NK-92 (cell line): Measurements from ENCODE around the gene WDR3.
"Not testable (repeated sequence)": the region's sequence is repeated elsewhere in the genome, so short reads cannot be mapped to it uniquely, and the experiment has no call there.

ENCODE experiments used
- DNase-seq: peaks from one replicate; lab custom pipeline; 2025; ENCODE audit not compliant: unreplicated experiment; lab: John Stamatoyannopoulos, UW

Gene WDR3

DNA sequence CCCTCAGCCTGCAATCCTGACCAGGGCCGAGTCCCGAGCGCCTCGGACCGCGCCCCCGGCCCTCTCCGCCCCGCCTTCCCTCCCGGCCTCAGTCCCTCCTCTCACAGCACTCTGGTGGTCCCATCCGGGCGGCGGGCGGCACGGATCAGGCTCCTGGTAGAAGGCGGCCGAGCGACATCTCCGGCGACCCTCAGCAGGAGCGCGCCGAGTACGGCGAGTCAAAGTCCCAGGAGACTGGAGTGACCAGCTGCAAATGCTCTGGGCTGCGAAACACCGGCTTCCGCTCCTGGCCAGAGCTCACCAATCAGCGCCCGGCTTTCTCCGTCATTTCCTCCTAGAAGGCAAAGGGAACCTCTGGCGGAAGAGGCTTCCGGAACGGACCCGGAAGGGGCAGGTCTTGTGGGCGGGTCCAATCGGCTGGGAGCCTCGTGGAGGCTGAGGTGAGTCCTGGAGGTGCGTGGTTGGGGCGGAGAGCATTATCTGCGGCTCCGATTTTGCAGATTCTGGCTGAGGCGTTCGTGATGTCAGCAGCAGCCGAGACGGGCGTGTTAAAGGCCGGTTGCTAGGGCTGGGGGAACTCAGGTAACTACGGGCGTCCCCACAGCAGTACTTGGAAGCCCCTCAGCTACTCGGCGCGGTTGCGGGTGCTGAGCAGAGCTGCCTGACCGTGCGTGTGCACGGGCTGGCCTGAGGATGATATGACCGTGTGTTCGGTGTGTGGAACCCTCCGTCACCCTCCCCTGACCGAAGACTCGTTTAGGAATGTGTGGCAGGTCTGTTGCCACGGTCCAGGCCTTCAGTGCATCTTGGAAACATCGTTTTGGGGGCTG is at the start of gene WDR3, which contains the start of gene GDAP2:
Gene WDR3 (plus strand): TSS at position 397 of the 830 bp plus-strand sequence. CDS start 3,581 bp downstream, outside the sequence.
Gene GDAP2 (minus strand): TSS at position 279 of the 830 bp plus-strand sequence. CDS start 9,264 bp downstream, outside the sequence.
- DNase-seq, result peak; percentile 88

DNA sequence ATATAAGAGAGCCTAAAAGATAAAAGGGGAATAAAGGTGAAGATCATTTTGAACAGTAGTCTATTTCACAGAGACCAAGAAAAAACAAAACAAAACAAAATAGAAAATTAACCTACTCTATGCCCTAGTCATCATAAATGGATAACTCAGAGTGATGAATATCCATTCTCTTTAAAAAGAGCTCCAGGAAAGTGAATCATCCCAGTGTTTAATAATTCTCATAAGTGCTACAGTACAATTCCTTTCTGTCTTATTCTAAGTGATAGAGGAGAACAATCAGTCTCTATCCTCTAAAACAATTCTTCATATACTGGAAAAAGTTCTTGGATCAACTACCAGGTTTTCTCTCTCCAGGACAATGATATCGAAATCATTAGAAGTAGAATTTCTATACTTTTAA is 45.9 kb upstream of the WDR3 start:
- no peak for DNase-seq

DNA sequence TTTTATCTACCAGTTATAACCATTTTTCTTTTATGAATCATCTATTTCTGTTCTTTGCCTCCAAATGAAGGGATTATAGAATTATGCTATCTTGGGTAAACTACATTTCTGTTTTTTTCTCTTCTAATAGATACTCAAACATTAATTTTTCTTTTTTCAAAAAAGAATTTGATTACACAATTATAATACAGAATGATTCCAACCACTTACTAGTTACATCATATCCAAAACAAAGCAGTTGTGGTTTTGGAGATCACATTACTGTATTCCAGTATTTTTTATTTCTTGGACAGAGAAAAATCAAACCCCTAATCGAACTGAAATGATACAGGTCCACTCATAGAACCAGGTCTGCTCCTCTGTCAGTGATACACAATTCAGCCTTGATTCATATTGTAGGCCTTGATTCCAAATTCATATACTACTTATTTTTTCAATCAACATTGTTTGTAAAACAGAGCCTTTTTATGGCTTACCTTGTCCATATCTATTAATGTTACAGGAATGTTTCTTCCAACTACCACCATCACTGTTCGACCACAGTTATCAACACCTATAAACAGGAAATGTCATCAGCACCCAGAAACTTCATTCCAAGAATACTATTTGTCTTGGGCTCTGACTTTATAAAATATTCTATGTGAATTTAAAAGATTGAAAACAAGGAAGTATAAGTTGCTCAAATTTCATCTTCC is 43.3 kb upstream of the WDR3 start:
- no peak for DNase-seq

DNA sequence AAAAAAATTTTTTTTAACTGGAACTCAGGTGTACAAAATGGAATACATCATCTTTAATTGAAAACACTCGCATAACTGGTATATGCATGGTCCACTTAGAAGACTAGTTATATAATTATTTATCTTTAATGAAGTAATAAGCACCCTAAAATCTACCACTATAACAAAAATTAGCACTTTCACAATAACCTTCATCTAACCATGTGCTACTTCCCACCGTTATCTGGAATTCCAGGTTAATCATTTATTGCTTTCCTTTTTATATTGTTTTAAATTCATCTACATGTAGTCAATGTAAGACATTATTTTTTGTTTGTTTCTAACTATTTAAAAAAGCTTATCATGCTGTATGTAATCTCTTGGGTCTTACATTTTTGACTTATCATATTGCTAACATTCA is 39.1 kb upstream of the WDR3 start:
- DNase-seq, result no peak

DNA sequence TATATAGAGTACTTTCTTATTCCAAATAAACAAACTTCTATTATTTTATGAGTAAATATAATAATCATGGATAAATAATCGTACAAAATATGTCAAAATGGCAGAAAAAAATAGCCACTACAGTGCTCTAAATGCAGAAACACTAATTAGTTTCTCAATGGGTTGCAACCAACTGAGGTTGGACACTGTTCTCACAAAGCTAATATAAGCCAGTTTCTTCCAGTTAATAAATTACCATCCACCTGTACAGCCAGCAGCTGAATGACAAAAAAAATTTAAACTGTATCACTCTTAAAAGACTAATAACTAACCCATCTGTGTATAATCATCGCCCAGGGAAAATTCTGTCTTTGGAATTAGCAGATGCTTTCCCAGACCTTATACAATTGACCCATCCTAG is 37.0 kb upstream of the WDR3 start:
- no peak for DNase-seq

DNA sequence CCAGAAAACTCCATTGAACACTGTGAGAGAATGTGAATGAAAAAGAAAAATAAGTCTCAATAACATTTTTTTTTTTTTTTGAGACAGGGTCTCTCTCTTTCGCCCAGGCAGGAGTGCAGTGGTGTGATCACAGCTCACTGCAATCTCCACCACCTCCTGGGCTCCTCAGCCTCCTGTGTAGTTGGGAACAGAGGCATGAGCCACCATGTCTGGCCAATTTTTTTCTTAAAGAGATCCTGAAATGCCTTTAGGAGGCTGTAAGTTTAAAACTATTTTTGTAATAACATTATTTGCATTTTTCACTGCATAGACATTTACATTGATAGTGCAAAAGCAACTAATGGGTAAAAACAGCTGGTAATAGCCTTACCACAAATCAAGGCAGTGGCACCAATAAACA is 35.5 kb upstream of the WDR3 start:
- no peak for DNase-seq

DNA sequence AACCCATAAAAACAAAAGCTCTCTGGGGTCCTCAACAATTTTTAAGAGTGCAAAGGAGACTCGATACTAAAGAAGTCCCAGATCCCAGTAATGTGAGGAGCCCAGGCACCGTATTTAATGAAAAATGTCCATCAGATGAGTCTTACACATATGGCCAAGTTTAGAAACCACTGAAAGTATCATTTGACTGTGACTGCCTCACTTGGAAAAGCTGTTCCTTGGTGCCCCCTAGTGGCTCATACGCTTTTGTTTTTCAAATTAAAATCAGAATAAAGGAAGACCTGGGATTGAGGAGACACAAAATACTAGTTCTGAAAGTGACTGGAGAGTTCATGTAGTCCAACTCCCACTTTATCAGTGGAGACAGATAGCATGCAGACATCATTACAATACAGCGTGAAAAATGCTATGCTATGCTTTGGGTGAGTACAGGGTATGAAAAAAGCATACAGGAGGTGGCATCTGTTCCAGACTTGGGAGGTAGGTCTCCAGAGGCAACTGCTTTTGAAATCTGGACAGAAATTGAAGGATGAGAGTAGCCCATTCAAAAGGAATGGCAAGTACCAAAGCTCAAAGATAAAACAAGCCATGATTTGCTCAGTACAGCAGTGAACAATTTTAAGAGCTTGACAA is 33.9 kb upstream of the WDR3 start:
- DNase-seq, result no peak

DNA sequence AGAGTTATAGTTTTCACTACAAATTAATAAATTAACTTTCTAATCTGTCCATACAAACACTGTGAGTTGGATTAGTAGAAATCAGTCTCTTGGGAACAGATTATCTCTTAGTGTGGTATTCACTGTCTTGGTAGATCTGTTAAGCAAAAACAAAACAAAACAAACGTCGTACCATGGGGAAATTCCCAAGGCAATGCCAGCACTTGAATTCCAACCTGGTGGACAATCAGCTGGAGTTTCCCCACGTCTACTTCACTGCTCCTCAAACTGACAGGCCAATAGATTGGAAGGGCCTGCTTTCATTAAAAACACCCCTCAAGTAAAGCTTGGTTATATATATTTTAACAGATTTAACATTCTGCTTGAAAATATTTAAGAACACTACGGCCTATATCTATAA is 32.0 kb upstream of the WDR3 start:
- no peak for DNase-seq

DNA sequence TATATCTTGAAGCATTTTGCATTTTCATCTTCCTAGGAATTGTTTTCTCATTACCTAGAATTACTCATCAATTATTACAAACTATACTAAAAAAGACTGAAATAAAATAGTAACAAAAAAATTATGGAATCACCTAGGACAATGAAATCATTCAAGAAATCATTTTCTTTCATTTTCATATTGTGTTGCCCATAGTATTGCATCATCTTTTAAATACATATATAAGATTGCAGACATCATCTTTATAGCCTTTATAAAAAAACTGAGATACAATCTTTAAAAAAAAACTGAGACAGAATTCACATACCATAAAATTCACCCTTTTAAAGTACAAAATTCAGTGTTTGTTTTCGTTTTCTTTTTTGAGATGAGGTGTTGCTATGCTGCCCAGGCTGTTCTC is 29.7 kb upstream of the WDR3 start:
- DNase-seq, result no peak

DNA sequence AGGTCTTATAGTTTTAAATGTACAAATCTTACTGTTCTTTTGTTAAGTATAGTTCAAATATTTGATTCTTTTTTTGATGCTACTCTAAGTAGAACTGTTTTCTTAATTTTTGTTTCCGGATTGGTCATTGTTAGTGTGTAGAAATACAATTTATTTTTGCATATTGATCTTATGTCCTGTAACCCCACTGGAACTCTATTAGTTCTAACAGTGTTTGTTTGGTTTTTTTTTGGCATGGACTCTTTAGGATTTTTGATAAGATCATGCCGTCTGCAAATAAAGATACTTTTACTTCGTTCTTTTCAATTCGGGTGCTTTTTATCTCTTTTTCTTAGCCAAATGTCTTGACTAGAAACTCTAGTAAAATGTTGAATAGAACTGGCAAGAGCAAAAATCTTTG is 26.6 kb upstream of the WDR3 start:
- no peak for DNase-seq

DNA sequence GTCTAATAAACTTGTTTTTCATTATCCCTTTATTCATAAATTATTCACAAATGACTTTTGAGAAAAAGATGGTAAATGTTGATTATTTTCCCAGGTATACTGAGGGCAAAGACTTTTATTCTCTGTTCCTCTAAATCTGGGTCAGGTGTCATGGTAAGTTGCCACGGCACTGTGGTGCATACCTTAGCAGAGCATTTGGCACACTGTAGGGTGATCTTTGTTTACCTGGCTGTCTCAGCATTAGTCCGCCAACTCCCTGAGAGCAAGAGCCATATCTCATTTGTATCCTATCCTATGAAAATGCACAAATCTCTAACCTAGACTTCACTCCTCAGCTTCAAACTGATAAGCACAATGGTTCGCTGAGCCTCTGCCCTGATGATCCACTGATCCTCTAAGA is 25.1 kb upstream of the WDR3 start:
- DNase-seq, result no peak

DNA sequence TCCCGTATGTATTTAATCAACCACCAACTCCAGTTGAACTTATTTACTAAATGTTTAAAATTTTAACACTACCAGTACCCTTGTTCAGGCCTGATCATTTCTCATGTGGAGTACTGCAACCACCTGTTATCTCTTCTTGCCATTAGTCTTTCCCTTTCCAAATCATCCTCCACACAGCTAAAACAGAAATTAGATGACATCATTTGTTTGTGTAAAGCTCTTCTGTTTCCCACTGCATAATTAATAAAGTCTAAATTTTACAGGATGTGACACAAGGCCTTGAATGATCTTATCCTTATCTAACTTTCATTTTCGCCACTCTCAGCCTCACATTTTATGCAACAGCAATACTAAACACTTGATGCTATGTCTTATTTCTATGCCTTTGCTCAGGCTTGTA is 24.5 kb upstream of the WDR3 start:
- no peak for DNase-seq

DNA sequence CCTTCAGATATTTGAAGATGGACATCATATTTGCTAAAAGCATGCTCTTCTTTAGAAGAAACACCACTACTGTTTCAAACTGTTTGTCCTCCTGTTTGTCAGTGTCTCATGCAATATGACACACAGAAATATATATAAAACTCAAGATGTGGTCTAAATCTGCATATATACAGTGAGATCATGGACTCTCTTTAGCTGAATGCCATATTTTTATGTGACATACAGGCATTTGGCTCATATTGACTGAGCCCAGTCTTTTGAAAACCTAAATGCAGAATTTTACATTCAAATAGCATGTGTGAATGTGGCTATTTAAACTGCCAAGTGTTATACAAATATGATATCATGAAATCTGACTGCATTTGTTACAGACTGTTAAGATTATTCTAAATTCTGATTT is 18.5 kb upstream of the WDR3 start:
- DNase-seq, result no peak

DNA sequence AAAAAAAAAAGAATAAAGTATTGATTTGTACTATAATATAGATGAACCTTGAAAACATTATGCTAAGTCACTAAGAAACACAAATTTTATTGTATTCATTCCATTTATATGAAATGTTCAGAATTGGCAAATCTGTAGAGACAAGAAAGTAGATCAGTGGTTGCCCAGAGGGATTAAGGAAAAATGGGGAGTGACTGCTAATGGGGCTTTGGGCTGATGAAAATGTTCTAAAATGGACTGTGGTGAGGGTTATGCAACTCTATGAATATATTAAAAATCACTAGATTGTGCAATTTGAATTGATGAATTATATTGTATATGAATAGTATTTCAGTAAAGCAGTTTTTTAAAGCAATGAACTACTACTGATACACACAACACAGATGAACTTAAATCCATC is 10.2 kb upstream of the WDR3 start:
- DNase-seq, result no peak

DNA sequence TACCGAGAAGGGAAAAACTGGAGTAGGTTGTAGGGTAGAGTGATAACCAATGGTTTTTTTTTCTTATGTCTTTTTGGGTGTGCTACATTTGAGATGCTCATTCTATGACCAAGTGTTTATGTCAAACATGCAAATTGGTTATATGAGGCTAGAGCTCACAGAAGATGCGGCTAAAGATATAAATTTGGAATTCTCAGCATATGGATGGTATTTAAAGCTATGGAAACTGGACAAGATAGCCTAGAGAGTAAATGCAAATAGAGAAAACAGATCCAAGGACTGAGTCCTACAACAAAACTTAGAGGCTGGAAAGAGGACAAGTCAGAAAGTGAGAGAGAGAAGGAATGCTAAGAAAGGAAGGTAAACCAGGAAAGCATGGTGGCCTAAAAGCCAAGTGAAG is 7.5 kb upstream of the WDR3 start:
- DNase-seq, result no peak

DNA sequence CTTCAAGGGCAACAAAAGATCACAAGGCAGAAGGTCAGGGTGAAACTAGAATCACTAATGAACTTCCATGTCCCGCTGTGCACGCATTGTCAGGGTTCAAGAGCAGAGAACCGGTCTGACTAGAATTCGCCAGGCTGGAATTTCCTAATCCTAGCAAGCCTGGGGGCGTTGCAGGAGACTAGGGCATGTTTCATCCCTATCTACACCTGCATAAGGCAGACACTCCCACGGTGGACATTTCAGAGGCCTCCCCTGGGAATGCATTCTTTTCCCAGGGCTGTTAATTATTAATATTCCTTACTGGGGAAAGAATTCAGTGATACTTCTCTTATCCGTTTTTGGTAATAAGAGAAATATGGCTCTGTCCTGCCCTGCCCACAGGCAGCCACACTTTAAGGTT is 6.8 kb upstream of the WDR3 start:
- not testable (repeated sequence) for DNase-seq

DNA sequence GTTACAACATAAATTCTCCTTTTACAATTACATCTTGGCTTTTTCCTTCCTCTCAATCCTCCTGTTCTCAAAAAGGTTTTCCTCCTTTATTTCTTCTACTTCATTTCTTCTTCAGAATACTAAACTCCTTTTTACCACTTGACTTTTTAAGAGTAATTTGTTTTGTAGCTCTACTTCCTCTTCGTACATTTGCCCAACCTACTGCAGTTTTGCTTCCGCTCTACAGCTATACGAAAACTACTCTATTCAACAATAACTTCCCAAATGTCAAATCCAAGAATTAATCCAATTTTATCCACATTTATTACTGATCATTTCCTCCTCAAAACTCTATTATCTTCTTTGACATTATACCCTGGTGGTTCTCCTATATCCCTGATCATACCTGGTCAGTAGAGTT is 3.6 kb upstream of the WDR3 start:
- DNase-seq, result no peak

DNA sequence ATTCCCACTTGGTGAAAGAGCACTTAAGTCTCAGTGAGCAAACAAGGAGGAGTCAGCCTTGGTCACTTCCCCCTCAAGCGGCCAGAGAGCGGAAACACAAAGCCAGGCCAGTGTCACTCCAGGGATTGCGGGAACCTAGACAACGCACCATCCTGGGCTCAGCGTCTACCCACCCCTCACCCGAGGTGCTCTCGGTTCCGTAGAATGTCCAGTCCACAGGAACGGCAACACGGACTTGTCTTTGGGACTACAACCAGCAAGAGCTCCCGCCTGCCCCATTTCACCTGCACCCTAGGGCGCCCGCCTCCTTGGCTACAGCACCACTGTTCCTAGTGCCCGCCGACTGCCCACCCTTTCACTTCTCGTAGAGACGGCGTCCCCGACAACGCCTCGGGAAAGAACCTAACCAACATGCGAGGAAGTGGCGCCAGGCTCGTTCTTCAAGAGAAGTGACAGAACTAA is 627 bp upstream of the WDR3 start:
- no peak for DNase-seq

DNA sequence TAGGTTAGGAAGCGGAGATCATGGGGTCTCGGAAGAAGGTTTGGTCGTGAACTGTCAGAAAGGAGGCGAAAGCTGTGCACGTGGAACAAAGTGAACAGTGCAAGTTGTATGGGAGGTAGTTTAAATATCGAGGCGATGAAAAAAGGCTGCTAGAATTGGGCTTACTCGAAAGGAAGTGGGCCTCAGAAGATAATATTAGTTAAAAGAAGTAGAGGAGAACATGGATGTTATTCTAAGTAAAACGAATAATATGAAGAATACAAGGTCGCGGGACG is 571 bp downstream of the WDR3 start:
- DNase-seq, result no peak

DNA sequence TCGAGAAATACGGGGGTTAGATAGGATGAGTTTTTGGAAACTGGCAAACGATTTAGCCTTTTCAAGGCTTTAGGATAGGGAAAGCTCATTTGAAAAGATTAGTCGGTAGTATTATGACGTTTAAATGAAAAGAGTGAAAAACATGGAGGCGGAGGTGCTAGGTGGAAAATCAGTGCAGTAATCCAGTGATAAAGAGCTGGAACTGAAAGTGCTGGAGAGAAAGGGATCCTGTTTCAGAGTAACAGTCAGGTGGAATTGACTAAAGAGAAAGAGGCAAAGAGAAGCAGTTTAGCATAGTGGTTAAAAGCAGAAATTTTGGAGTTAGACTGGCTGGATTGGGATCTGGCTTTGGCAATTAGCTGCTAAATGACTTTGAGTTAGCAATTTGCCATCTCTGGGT is 945 bp downstream of the WDR3 start:
- no peak for DNase-seq

DNA sequence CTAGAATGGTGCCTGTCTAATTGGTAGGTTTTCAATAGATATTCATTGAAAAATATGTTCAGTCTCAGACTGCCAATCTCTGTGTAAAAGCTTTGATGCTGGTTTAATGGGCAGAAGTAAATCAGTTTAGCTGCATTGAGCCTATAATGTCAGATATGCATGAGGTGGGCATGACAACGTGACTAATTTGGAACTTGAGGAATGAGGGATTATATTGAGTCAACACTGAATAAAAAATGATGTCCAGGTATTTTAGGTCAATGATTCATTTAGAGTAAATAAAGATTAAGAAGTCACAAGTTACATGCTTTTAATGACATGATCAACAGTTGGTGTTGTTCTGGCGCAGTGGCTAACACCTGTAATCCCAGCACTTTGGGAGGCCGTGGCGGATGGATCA is 3.0 kb downstream of the WDR3 start:
- no peak for DNase-seq

DNA sequence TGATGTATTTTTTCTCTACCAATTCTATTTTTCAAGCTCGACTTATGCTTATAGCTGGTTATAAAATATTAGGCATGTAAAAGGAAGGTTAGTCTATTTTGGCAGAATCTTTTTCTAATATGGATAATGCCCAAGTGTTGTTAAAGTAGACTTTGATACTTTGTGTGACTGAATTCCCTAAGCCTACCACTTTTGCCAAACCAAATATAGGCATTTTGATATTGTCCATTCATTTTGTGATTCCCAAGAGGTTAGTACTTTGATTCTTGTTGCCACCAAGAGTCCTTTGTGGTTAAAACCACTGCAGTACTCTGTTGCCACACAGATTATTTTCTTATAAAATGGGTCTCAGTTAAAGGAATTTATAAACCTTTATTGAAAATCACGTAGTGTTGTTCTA is 4.2 kb downstream of the WDR3 start:
- DNase-seq, result no peak
